NCI-H146 (cell line): Measurements from ENCODE around the gene FNDC5.

Source experiments
- DNase-seq: peaks from one replicate; lab custom pipeline; 2025; lab: John Stamatoyannopoulos, UW

The FNDC5 gene

DNA sequence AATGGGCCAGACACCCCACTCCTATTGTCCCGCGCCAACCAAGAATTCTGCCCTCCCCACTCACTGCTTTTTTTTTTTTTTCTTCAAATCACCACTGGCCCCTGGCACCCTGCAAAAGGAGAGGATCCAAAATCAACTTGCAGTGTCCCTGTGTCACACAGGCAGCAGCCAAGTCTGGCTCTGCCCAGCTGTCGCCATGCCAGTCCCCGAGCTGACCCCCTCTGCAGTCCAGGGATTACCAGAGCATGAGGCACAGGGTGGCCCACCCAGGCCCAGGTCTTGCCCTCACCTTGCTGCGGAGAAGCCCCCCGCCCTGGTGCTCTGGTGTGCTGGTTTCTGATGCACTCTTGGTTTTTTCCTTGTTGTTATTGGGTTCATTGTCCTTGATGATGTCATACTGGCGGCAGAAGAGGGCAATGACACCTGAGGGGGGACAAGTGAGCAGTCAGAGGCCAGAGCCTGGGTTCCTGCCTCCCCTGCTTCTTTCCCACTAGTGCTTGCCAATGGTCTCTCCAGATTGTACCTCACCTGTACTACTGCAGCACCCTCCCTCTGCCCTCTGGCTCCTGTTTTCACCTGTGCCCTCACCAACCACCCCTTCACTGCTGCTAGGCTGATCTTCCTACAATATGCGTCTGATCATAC is 6.2 kb downstream of the FNDC5 start:
- DNase-seq = no peak

DNA sequence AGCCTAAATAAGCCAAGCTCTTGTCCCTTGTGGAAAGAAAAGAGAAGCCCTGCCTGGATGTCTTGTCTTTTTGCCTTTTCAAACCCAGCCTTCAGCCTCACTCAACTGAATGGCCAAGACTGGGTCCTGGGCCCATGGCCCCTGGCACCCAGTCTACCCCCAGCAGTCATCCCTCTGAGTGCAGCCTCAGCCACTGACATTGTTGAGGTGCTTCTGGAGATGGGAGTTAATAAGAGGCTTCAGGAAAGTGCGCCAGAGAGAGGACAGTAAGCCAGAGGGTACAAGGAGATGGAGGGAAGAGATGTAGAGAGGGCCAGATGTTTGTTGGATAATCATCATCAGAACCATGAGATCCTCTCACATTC is 6.8 kb downstream of the FNDC5 start:
- no peak for DNase-seq

DNA sequence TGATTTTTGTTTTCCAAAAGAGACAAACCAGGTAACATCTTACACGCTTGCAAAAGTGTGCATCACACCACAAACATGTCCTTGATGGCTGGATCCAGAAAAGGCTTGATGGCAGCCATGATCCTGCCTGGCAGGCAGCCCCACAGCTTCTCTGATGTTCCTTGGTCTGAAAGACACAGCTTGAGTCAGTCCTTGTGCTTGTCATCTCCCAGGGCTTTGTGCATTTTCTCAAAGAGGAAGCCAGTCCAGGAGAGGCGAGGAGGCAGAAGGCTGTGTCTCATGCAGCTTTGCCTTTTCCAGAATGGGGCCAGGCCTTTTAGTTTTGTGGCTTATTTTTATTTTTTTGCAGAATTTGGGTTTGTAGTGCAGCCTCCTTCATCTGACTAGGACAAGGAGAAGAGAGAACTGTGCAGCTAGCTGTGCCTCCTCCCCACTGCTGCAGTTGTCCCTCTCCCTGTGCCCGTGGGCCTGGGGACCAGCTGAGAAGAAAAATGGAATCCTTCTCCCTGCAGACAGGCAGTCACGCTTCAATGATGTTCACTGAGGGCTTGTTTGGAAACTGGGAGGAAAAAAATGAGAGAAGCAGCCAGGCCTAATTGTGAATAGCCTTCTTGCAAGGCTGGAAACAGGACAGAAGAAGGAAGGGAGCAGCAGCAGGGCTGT is 7.4 kb downstream of the FNDC5 start:
- no peak for DNase-seq

DNA sequence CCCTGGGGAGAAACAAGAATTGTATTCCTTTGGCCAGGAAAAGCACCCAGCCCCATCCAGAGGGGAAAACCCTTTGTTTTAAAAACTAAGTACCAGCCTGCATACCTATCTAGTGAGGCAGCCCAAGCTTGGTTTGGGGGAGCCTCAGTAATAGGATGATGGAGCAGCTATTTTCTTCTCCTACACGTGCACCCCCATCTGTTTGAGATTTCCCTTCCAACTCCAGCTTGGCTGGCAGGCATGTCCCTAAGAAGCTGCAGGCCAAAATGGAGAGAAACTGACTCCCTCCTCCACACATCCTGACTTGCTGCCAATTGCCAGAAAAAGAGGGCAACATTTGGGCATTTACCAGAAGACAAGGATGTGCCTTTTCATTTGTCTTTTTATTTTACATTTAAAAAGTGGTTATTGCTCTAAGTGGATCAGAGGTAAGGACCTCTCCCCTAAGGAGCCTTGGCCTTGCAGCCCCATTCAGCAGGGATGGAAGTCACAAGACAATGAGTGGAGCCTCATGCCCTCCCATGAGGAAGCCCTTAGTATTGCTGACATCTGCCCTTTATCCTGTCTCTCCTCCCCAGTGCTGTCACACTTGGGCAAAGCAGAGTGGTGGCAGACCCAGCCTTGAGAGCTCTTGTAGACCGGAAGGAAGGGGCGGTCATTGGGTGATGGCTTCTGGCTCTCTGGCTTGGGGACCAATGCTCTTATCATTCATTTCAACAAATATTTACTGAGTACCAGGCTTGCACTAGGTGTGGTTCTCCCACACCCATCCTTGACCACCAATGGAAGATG is 8.6 kb downstream of the FNDC5 start:
- no peak for DNase-seq

DNA sequence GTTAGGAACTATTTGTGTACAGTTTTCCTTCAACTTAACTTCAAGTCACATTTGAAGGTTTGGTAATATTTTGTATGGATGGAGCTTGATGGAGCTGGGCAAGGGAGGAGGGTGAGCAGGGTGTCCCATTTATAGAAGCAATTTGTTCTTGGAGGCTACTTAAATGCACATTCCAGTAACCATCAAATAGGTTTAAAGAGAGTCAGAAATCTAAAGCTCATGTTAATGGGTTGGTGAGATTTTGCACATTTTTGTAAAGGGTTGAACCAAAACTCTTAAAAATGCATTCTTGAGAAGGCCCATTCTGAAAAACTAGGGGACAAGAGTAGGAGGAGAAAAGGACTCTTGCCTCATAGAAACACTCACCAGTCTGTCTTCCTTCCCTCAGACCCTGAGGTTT is 10.1 kb downstream of the FNDC5 start:
- no peak for DNase-seq

DNA sequence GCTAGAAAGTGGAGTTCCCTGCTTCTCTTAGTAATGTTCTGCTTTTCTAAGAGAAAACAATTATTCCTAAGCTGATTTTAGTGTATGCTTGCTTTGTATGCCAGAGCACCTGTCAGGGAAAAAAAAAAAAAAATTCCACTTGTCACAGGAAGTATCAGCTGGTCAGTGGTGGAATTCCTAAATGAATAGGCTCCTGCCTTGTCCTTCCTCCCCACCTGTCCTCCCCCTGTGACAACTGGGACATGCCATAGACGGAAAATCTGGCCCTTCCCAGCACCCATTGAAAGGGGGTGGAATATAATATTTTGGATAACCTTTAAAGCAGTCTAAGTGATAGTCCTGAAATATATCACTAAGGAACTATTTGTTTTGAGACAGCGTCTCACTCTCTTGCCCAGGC is 10.8 kb downstream of the FNDC5 start:
- no peak for DNase-seq

DNA sequence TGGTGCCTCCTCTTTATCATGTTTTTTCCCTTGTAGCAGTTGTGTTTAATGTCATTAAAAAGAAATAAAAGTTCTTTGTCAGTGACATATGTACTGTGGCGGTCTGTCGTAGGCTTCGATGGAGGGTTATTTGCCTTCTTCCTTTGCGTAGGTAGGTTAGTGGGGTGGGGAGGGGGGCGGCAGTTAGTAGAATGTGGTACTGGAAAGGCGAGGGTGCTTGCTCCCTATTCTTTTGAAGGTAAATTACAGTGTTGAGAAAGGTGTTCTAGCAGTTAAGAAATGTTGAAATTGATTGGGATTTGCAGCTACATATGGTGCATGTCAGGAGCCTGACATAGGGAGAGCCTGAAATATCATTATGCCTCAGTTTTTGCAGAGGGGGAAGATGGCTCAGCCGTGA is 11.9 kb downstream of the FNDC5 start:
- DNase-seq = no peak

DNA sequence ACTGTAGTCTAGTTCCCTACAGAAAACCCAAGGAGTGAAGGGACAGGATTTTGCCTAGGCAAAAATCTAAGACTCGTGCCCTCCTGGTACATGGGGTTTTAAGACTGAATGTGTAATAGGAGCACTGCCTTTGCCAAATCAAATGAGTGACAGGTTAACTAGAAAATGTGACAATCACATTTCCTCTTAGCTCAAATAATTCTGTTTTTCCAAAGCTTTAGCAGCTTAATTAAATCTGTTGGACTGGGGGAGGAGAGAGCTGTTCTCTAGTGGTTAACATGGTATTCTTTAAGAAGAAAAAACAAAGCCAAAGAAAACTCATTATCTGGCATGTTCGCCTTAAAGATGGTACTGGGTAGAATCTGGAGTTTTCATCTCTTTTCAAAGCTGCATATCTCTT is 12.6 kb downstream of the FNDC5 start:
- DNase-seq = no peak

DNA sequence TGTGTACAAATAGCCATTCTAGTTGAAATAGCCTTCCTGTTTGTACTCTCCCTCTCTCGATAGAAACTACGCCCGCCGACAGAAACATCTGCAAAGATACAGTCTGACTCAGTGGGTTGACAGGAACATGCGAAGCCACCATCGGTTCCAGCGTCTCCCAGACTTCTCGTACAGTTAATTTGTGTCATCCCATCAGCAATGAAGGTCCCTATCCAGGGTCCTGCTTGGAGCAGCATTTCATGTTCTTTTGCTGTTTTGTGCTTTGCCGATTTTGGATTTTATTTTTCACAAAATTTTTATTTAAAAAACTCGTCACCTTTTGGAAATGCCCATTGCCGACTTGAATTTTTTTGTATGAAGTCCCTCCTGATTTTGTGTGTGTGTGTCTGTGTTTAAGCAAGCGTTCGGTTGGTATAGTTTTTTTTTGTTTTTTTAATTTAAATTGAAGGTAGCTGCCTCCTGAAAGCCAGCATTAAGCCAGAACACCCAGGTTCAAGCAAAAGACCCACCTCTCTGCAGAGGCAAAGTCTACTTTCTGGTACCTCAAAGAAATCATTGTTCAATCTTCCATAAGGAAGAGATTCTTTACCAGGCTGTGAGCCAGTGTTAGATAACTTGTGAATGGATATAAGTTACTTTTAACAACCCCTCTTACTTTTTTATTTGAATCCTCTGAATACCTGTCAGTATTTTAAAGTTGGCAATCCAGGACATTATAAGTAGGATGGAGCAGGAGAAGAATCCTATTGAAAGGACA is 14.7 kb downstream of the FNDC5 start:
- DNase-seq = no peak

DNA sequence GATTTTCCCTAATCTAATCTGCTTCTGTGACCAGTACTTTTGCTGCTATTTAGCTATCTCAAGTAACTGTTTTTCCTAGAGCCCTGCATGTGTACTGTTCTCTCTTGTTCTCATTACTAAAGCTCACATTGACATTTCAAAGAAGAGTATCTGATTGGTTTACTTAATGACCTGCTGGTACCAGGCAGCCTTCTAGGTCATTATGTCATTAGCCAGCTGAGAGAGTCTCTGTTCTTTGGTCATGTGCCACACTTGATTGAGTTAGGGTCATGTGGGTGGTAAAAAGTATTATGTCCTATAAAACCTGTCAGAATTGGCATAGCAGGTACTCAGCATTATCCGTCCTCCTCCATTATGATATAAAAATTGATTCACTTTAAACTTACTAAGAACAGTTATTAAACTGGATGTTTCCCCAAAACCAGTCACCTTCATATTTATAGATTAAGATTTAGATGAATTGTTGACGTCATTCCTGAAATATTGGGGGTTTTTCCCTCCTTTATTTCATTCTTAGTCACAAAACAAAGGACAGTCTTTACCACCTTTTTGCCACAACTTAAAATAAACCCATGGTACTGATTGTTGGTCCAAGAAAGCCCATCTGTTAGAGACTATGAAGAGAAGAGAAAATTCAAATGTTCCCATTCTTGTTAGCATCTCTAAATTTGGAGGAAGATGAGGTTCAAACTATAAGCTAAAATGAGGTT is 22.2 kb downstream of the FNDC5 start:
- DNase-seq = peak; percentile 42

DNA sequence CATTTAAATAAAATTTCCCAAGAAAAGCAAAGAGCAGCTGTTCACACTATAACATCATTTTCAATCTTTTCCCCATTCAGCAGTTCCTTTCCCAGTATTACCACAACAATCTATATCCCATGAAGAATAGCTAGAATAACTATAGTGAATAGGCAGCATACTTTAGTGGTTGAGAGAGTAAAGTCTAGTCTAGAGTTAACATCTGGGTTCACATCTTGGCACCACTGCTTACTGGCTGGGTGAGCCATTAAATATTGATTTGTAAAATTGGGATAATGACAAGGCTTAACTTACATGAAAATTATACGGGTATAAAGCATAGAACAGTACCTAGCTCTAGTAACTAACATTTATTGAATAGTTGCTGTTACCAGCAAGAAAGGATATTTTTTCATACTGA is 38.8 kb downstream of the FNDC5 start:
- DNase-seq = no peak

DNA sequence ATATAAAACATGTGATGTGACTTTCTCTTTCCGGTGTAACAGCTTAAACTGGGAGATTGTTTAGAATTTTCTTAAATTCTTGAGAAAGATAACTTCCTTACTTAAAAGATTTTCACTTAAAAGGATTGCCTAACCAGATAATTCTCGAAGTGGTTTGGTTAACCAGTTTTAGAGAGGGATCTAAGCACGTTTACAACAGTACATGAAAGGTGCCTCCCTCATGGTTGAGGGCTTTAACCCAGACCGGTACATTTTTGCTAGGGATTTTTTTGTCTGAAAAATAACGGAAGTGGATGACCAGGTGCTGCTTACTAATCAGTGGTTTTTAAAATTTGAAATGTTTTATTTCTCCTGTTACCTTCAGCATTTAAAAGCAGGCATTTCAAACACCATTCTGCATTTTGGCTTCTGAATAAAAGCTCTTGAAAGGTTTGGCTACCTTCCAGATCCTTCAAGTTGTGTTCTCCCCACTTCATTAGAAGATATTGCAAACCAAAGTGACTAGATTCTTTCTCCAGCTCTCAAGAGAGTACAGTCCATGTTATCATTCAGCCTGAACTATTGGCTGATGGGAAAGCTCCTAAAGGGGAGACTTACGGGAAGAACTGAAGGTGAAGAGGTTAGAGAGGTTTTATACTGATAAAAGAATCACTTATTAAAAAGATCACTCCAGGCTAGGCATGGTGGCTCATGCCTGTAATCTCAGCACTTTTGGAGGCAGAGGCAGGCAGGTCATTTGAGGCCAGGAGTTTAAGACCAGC is 40.4 kb downstream of the FNDC5 start:
- DNase-seq = no peak

DNA sequence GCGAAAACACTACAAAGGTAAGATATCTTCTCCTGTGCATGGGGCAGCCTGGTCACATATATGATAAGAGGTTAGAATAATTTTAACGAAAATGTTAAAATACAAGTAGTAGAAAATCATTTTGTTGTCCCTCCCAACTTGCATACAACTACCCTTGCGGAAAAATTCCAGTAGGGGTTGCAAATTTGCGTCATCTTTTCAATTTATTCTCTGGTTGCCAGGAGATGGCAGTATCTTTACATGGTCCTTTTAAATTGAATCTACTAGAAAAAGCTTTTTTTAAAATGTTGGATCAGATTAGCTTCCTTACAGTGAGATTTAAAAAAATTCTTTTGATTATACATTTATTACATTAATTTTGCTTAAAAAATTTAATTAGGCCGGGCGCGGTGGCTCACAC is 42.4 kb downstream of the FNDC5 start:
- DNase-seq = no peak

DNA sequence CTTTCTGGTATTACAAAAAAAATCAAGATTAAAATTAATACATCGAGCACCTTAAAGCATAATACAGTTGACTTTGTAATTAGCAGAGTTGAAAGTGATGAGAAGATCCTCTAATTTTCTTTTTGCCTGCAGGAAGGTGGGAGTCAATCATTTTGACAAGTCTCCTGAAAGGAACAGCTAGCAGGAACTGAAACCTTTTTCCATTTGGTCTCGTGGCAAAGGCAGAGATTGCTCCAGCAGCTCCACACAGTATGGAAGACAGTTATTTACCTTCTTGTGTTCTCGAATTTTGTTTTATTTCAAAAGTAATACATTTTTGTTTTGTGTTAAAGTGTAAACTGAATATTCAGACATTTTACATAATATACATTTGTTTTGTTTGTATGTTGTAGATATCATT is 45.5 kb downstream of the FNDC5 start:
- no peak for DNase-seq

DNA sequence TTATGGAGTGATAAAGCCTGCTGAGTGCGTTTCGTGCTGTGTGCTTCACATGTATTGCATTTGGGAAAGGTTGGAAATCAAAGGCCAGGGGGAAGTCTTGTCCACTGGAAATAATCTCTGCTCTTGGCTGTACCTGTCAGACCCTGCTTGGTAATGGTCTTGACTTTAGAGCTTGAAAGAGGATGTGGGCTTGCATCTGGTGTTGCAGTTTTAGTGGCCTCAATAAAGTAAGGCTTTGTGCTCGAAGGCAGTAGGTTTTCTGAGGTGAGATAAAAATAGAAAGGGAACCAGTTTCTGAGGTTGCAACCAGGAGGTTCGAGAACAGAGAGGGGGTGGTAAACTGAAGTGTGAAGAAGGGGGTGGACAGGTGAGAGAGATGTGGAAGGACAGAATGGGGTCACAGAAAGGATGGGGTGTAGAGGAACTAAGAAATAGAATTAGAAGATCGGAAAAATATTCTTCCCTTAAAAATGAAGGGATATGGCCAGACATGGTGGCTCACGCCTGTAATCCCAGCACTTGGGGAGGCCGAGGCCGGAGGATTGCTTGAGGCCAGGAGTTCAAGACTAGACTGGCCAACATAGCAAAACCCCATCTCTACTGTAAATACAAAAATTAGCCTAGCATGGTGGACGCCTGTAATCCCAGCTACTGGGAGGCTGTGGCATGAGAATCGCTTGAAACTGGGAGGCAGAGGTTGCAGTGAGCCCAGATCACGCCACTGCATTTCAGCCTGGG is 51.7 kb downstream of the FNDC5 start:
- peak; percentile 12 for DNase-seq

DNA sequence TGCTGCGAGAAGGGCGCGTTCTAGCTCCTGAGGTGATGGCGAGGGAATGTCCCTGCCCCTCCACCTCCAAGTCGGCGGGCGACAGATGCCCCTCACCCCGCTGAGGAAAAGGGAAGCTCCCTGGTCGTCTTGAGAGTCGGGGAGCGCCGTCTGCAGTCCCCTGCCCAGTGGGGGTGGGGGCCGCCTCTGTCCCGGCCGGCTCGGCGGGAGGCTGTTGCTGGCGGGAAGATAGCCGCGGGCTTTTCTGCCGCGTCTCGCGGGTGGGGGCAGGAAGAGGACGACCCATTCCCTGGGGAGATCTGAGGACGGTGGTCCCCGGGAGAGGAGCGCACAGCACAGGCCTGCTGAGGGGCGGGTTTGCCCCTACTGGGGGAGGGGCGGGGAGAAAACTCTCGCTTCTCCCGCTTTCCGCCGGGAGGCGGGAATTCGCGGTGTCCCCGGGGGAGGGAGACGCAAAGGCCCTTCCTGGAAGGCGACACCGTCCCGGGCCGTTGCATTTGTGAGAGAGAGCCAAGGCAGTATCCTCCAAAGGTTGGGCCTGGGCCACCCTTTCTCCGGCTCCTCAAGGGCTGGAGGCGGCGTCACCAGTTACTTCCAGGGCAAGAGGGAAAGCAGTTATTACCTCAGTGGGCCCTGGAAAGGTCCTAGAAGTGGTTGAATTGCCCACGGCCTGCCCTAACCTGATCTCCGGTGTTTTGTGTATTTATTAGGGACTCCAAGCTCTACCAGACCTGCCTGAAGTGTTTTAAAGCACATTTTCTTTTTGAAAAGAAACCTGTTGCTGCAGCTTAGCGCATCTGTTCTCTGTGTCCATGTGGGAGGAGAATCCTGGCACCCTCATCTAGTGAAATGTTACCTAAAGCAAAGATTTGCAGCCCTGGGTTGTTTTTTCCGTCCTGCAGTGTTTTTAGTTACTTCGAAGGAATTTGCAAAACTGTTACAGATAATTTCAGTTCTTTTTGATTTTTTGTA is 52.6 kb downstream of the FNDC5 start:
- peak; percentile 75 for DNase-seq

DNA sequence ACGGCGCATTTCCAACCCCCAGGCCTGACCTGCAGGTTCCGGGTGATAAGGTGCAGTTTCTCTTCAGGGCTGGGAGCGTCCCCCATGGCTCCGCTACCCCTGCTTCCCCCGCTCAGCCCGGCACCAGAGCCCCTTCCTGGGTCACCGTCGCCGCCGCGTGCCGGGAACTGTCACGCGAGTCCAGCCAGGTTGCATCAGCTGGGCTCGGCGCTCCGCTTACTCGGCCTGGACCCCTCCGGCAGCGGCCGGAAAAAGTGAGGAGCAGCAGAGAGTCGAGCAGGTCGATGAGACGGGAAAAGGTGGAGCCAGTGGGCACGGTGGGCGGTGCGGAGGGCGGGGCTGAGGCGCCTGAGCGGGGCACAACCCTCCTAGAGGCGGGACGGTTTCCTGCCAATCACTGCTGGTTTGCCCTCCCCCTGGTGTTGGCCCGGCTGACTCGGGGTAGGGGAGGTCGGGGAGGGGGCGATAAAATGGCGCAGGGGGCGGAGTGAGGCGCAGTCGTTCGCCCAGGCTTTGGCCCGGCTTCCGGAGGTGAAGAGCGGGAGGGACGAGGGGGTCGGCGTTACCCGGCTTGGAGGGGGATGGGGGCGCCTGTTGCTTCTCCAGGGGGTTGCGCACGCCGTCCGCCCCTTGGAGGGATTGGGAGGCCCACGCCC is 53.4 kb downstream of the FNDC5 start, which contains the start of the genes S100PBP and YARS1:
TSS of gene S100PBP (plus strand) at position 495 of the 656 bp plus-strand sequence. CDS start 8,447 bp downstream, outside the sequence.
TSS of gene YARS1 (minus strand) at position 200 of the 656 bp plus-strand sequence. CDS start at position 86, 114 bp downstream.
- peak; percentile 95 for DNase-seq

DNA sequence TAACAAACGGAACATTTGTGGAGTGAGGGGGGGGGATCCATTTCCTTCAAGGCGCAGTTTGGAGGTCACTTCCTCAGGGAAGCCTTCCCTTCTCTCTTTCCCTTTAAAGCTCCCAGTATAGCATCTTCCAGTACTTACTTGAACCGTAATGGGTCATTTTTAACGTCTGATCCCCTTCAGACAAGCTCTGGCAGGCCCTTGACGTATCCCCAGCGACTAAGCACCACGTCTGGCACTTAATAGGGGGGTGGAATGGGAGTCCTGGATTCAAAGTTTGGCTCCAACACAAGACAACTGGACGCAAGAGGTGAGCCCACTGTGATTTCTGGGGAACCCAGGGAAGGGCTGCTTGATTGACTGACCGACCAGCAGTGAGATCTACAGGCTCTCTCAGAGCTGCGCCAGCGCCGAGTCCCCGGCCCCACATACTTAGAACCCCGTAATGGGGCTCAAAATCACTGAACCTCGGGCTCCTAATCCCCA is 54.0 kb downstream of the FNDC5 start:
- peak; percentile 6 for DNase-seq
